GM23338 (cell line): Measurements from ENCODE around the gene IRAK1. TPM values are rescaled to one million over a fixed set of nuclear protein-coding genes. Genes with fewer than 3 reads are reported as not detected.

Experiments
- ATAC-seq: fragments of 200-7000 bp; cut with Tn5 transposase; 3 replicates; pipeline ENCODE4 v1.9.1; 2020
- DNase-seq: peaks from one replicate; pipeline ENCODE4 v3.0.0-alpha.2; 2015; ENCODE audit warnings: low spot score
- H2AFZ ChIP-seq: fragments of 200-600 bp; sonication (generic); 2 replicates; pipeline ENCODE4 v1.8.0; 2016; ENCODE audit warnings: antibody characterized with exemption, mild to moderate bottlenecking, moderate library complexity
- H3F3A ChIP-seq: fragments of 200-600 bp; sonication (generic); replicated peaks from 2 replicates; pipeline ENCODE4 v1.8.0; 2017; ENCODE audit warnings: antibody characterized with exemption, mixed run types, low read depth
- H3K27ac ChIP-seq: fragments of 200-600 bp; sonication (generic); 2 replicates; pipeline ENCODE4 v1.6.1; 2016; ENCODE audit warnings: low read depth
- H3K27me3 ChIP-seq: fragments of 200-600 bp; sonication (generic); 2 replicates; pipeline ENCODE4 v1.8.0; 2016; ENCODE audit warnings: mild to moderate bottlenecking, mixed run types, moderate library complexity; ENCODE audit not compliant: insufficient read depth
- H3K36me3 ChIP-seq: fragments of 200-600 bp; sonication (generic); 2 replicates; pipeline ENCODE4 v1.8.0; 2016; ENCODE audit warnings: mild to moderate bottlenecking; ENCODE audit not compliant: insufficient read depth
- H3K4me1 ChIP-seq: fragments of 200-600 bp; sonication (generic); 2 replicates; pipeline ENCODE4 v1.8.0; 2016; ENCODE audit warnings: mild to moderate bottlenecking, moderate library complexity; ENCODE audit not compliant: insufficient read depth
- H3K4me2 ChIP-seq: fragments of 200-600 bp; sonication (generic); 2 replicates; pipeline ENCODE4 v1.7.1; 2017; ENCODE audit warnings: mixed run types
- H3K4me3 ChIP-seq: fragments of 200-600 bp; sonication (generic); 2 replicates; pipeline ENCODE4 v1.6.1; 2016; ENCODE audit warnings: mixed run types
- H3K79me2 ChIP-seq: fragments of 200-600 bp; sonication (generic); replicated peaks from 2 replicates; pipeline ENCODE4 v1.8.0; 2017; ENCODE audit warnings: mild to moderate bottlenecking; ENCODE audit not compliant: insufficient read depth
- H3K9me2 ChIP-seq: fragments of 200-600 bp; sonication (generic); 2 replicates; pipeline ENCODE4 v1.8.0; 2017; ENCODE audit not compliant: insufficient read depth
- H4K20me1 ChIP-seq: fragments of 200-600 bp; sonication (generic); replicated peaks from 2 replicates; pipeline ENCODE4 v1.8.0; 2017; ENCODE audit warnings: mild to moderate bottlenecking; ENCODE audit not compliant: insufficient read depth
- H3K27ac Mint-ChIP-seq: 2 replicates; pipeline ENCODE4 v1.8.0; 2020; ENCODE audit warnings: inconsistent platforms, mild to moderate bottlenecking, moderate library complexity, mixed read lengths
- H3K27me3 Mint-ChIP-seq: 3 replicates; pipeline ENCODE4 v1.8.0; 2022; ENCODE audit warnings: low read depth, mild to moderate bottlenecking, moderate library complexity, mixed read lengths, inconsistent platforms; ENCODE audit not compliant: insufficient read depth, poor library complexity
- H3K36me3 Mint-ChIP-seq: 3 replicates; pipeline ENCODE4 v1.8.0; 2021; ENCODE audit warnings: low read depth, mild to moderate bottlenecking, inconsistent platforms, moderate library complexity, mixed read lengths
- H3K4me1 Mint-ChIP-seq: 3 replicates; pipeline ENCODE4 v1.8.0; 2020; ENCODE audit warnings: mild to moderate bottlenecking, inconsistent platforms, mixed read lengths
- H3K4me3 Mint-ChIP-seq: 3 replicates; pipeline ENCODE4 v1.8.0; 2021; ENCODE audit warnings: moderate library complexity, mild to moderate bottlenecking, inconsistent platforms, mixed read lengths
- H3K9me3 Mint-ChIP-seq: 3 replicates; pipeline ENCODE4 v1.8.0; 2020; ENCODE audit warnings: moderate library complexity, mild to moderate bottlenecking, inconsistent platforms, mixed read lengths
- CREB1 ChIP-seq: fragments of 250-450 bp; sonication (Bioruptor Pico); IDR thresholded peaks from 2 replicates; pipeline ENCODE4 v1.5.0; 2020; ENCODE audit warnings: low read depth, mild to moderate bottlenecking, moderate library complexity
- CTCF ChIP-seq, 2 experiments: fragments of 200-600 bp in 1 of 2; sonication (generic) in 1 of 2; conservative IDR thresholded peaks; 2 replicates each; pipeline versions ENCODE4 v1.5.1 to v1.6.1; 2016 to 2017; ENCODE audit warnings: antibody characterized with exemption in 2 of 2, low read depth in 2 of 2, mild to moderate bottlenecking in 2 of 2, moderate library complexity in 1 of 2
- ETS1 ChIP-seq: IDR thresholded peaks from 2 replicates; pipeline ENCODE4 v1.6.1; 2016; ENCODE audit warnings: antibody characterized with exemption
- EZH2 ChIP-seq: fragments of 200-600 bp; sonication (generic); IDR thresholded peaks from one replicate; pipeline ENCODE4 v1.8.0; 2017; ENCODE audit warnings: antibody characterized with exemption, mild to moderate bottlenecking, low read depth; ENCODE audit not compliant: unreplicated experiment
- EZH2phosphoT487 ChIP-seq: fragments of 200-600 bp; sonication (generic); IDR thresholded peaks from one replicate; pipeline ENCODE4 v1.8.1; 2018; ENCODE audit warnings: antibody characterized with exemption; ENCODE audit not compliant: unreplicated experiment
- JUNB ChIP-seq: IDR thresholded peaks from one replicate; pipeline ENCODE4 v1.6.1; 2016; ENCODE audit warnings: antibody characterized with exemption; ENCODE audit not compliant: unreplicated experiment
- NANOG ChIP-seq: IDR thresholded peaks from 2 replicates; pipeline ENCODE4 v1.6.1; 2016; ENCODE audit warnings: antibody characterized with exemption, borderline replicate concordance
- POLR2AphosphoS5 ChIP-seq: IDR thresholded peaks from 2 replicates; pipeline ENCODE4 v1.6.1; 2016; ENCODE audit warnings: antibody characterized with exemption, low read depth
- STAT1 ChIP-seq: IDR thresholded peaks from one replicate; pipeline ENCODE4 v1.6.1; 2016; ENCODE audit warnings: antibody characterized with exemption; ENCODE audit not compliant: unreplicated experiment
- ZNF114 ChIP-seq: fragments of 250-450 bp; sonication (Bioruptor Pico); IDR thresholded peaks from 2 replicates; pipeline ENCODE4 v1.5.0; 2020; ENCODE audit warnings: mild to moderate bottlenecking, moderate library complexity
- ZNF331 ChIP-seq: fragments of 250-450 bp; sonication (Bioruptor Pico); IDR thresholded peaks from 2 replicates; pipeline ENCODE4 v1.5.0; 2020; ENCODE audit warnings: low read depth, mild to moderate bottlenecking, moderate library complexity
- polyA plus RNA-seq: library from polyadenylated mRNA; unstranded; fragments of >200 nt; fragmentation: Nextera tagmentation; extraction: Ambion mirVana; gene quantifications from 2 replicates; pipeline ENCODE4 v1.2.1, GENCODE V29; 2016
- total RNA-seq: library from RNA; depleted of rRNA; stranded (reverse); fragments of >200 nt; shearing (Covaris generic); gene quantifications from 2 replicates; pipeline ENCODE4 v1.2.3, GENCODE V29; 2014
- TF ChIP-seq, protein P1 (sequence below): IDR thresholded peaks from one replicate; pipeline ENCODE4 v1.6.1; 2018; ENCODE audit warnings: antibody characterized with exemption; ENCODE audit not compliant: unreplicated experiment

The IRAK1 gene
- total and polyA plus RNA-seq, 2 experiments from 2014 or later, result 21.6 to 38.0 TPM

GRCh38 chrX:153970357-153971123 lies 49.2 kb downstream of the IRAK1 start:
- Histone ChIP-seq H3K4me1 (peaks cover 12% of the 10 kb centered on the region), H3K4me3 (peak overlapping the region; percentile 85), H4K20me1 (peaks cover 17% of the 10 kb centered on the region), H3K27me3 (no peaks in the 10 kb centered on the region), H3K4me2 (peak overlapping the region; percentile 84), H3K36me3 (no peaks in the 10 kb centered on the region), H3K9me2 (no peaks in the 10 kb centered on the region), H3K27ac (peak overlapping the region; percentile 99), H2AFZ (no peak overlapping the region), H3F3A (0 out of 2 replicates have a peak, but pooled peaks cover 4% of the 10 kb centered on the region), H3K79me2 (peaks cover 50% of the 10 kb centered on the region)
- Mint-ChIP-seq H3K36me3 (peaks cover 15% of the 10 kb centered on the region), H3K4me1 (peaks cover 33% of the 10 kb centered on the region), H3K27me3 (peaks cover 6% of the 10 kb centered on the region), H3K27ac (peak overlapping the region; percentile 100), H3K4me3 (peak overlapping the region; percentile 100), H3K9me3 (no peaks in the 10 kb centered on the region; the same call in 2 of the 3 replicates)
- no peak for ATAC-seq
- no peak for TF ChIP-seq STAT1
- TF ChIP-seq, protein P1, sequence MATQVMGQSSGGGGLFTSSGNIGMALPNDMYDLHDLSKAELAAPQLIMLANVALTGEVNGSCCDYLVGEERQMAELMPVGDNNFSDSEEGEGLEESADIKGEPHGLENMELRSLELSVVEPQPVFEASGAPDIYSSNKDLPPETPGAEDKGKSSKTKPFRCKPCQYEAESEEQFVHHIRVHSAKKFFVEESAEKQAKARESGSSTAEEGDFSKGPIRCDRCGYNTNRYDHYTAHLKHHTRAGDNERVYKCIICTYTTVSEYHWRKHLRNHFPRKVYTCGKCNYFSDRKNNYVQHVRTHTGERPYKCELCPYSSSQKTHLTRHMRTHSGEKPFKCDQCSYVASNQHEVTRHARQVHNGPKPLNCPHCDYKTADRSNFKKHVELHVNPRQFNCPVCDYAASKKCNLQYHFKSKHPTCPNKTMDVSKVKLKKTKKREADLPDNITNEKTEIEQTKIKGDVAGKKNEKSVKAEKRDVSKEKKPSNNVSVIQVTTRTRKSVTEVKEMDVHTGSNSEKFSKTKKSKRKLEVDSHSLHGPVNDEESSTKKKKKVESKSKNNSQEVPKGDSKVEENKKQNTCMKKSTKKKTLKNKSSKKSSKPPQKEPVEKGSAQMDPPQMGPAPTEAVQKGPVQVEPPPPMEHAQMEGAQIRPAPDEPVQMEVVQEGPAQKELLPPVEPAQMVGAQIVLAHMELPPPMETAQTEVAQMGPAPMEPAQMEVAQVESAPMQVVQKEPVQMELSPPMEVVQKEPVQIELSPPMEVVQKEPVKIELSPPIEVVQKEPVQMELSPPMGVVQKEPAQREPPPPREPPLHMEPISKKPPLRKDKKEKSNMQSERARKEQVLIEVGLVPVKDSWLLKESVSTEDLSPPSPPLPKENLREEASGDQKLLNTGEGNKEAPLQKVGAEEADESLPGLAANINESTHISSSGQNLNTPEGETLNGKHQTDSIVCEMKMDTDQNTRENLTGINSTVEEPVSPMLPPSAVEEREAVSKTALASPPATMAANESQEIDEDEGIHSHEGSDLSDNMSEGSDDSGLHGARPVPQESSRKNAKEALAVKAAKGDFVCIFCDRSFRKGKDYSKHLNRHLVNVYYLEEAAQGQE, result no peak
- no peak for TF ChIP-seq ZNF114
- TF ChIP-seq ZNF331 (CRISPR knock-in tag), result no peak
- TF ChIP-seq EZH2, result no peak
- TF ChIP-seq JUNB, result no peak
- peak; percentile 63 for DNase-seq

- Histone ChIP-seq H3K79me2 (peaks cover 56% of the 10 kb centered on the region), H3K4me1 (peaks cover 12% of the 10 kb centered on the region), H3K4me2 (peak overlapping the region; percentile 84), H3F3A (0 out of 2 replicates have a peak, but pooled peaks cover 4% of the 10 kb centered on the region), H3K9me2 (no peaks in the 10 kb centered on the region), H3K36me3 (no peaks in the 10 kb centered on the region), H3K4me3 (peak overlapping the region; percentile 85), H2AFZ (no peak overlapping the region), H3K27ac (no peak overlapping the region), H4K20me1 (peaks cover 17% of the 10 kb centered on the region), H3K27me3 (no peaks in the 10 kb centered on the region)
- Mint-ChIP-seq H3K27me3 (peaks cover 6% of the 10 kb centered on the region), H3K4me1 (peaks cover 33% of the 10 kb centered on the region), H3K4me3 (peak overlapping the region; percentile 100), H3K9me3 (no peaks in the 10 kb centered on the region; the same call in 2 of the 3 replicates), H3K27ac (peak overlapping the region; percentile 86), H3K36me3 (peaks cover 15% of the 10 kb centered on the region)
- ATAC-seq (no peak), DNase-seq (no peak)
- TF ChIP-seq CTCF (conservative IDR thresholded peaks at IDR 0.05; ENCODE audit: low read depth in 2 of 2) (no peak), EZH2 (no peak), NANOG (no peak), POLR2AphosphoS5 (no peak), EZH2phosphoT487 (no peak), JUNB (no peak), CREB1 (CRISPR knock-in tag) (no peak), ZNF331 (CRISPR knock-in tag) (no peak), ETS1 (no peak)
- TF ChIP-seq, protein P1, result no peak
These were observed 49.8 kb downstream of the IRAK1 start for GRCh38 chrX:153969904-153970356.
